Caki2 (cell line): ENCODE measurements around the gene MAN2A2. TPM values are rescaled to one million over a fixed set of nuclear protein-coding genes. Genes with fewer than 3 reads are reported as not detected.

ENCODE experiments used
- DNase-seq: peaks from one replicate; pipeline ENCODE4 v3.0.0-alpha.2; 2015; ENCODE audit warnings: low read depth
- in situ Hi-C: cut with HindIII; loops from 2 replicates; pipeline ENCODE4 v1.10.0; 2016; ENCODE audit warnings: low sequenced_read_pairs, low pct_unique_long_range_greater_than_20kb, mixed read lengths
- total RNA-seq: library from RNA; depleted of rRNA; stranded (reverse); fragments of >200 nt; shearing (Covaris generic); gene quantifications from 2 replicates; pipeline ENCODE4 v1.2.3, GENCODE V29; 2014; ENCODE audit warnings: low replicate concordance

MAN2A2 gene
- total RNA-seq, 1 experiment from 2014 or later, result 28.0 TPM

- in situ Hi-C loops, result no loop called here
These were observed 47.0 kb downstream of the MAN2A2 start for GRCh38 chr15:90949979-90950675.

GRCh38 chr15:90950676-90951075 is 47.6 kb downstream of the MAN2A2 start:
- in situ Hi-C loops, result no loop called here
- DNase-seq, result no peak

More at GRCh38 chr15:90949979-90950675, 47.0 kb downstream of the MAN2A2 start:
- no peak for DNase-seq

- in situ Hi-C loops, result no loop called here
These were observed 50.0 kb downstream of the MAN2A2 start for GRCh38 chr15:90952901-90953677.

GRCh38 chr15:90953947-90954711 is 51.0 kb downstream of the MAN2A2 start:
- no peak for DNase-seq
- in situ Hi-C loops, result no loop called here

More at GRCh38 chr15:90952901-90953677, 50.0 kb downstream of the MAN2A2 start:
- no peak for DNase-seq

- in situ Hi-C loops, result no loop called here
- DNase-seq, result peak; percentile 90
These were observed 51.9 kb downstream of the MAN2A2 start, which contains the start of gene RCCD1 for GRCh38 chr15:90954712-90955623. TSS of gene RCCD1 (plus strand) at chr15:90954884. CDS start at chr15:90956735, 1,851 bp downstream.

GRCh38 chr15:90955624-90956273 is 52.6 kb downstream of the MAN2A2 start:
- DNase-seq, result no peak
- in situ Hi-C loops, result no loop called here

- no peak for DNase-seq
- in situ Hi-C loops, result no loop called here
These were observed 53.4 kb downstream of the MAN2A2 start for GRCh38 chr15:90956274-90957030.

GRCh38 chr15:90957031-90957790 is 54.1 kb downstream of the MAN2A2 start:
- no peak for DNase-seq
- in situ Hi-C loops, result no loop called here

- in situ Hi-C loops, result no loop called here
- DNase-seq, result no peak
These were observed 54.7 kb downstream of the MAN2A2 start for GRCh38 chr15:90957791-90958190.

GRCh38 chr15:90959028-90959595 is 56.0 kb downstream of the MAN2A2 start:
- in situ Hi-C loops, result no loop called here

GRCh38 chr15:90959894-90960293 is 56.8 kb downstream of the MAN2A2 start:
- in situ Hi-C loops, result no loop called here

More at GRCh38 chr15:90959028-90959595, 56.0 kb downstream of the MAN2A2 start:
- DNase-seq, result no peak

GRCh38 chr15:90960298-90961091 is 57.4 kb downstream of the MAN2A2 start:
- in situ Hi-C loops, result no loop called here
- no peak for DNase-seq

More at GRCh38 chr15:90959894-90960293, 56.8 kb downstream of the MAN2A2 start:
- DNase-seq, result no peak

GRCh38 chr15:90962021-90962420 is 58.9 kb downstream of the MAN2A2 start:
- in situ Hi-C loops, result no loop called here
- DNase-seq, result no peak

- no peak for DNase-seq
- in situ Hi-C loops, result no loop called here
These were observed 63.2 kb downstream of the MAN2A2 start for GRCh38 chr15:90966262-90966661.

- in situ Hi-C loops, result no loop called here
- DNase-seq, result no peak
These were observed 64.1 kb downstream of the MAN2A2 start for GRCh38 chr15:90967206-90967605.
